Esophagus squamous epithelium (tissue), 5 donors: ENCODE results near the gene SELENOO. TPM values are rescaled to one million over a fixed set of nuclear protein-coding genes. Genes with fewer than 3 reads are reported as not detected.

ENCODE experiments used
- DNase-seq: peaks from one replicate; lab custom pipeline; 2025; lab: John Stamatoyannopoulos, UW
- H3K27ac ChIP-seq, 4 donors: fragments of 200-600 bp; sonication (generic); one replicate each; pipeline ENCODE4 v1.5.1; 2016 to 2019; ENCODE audit warnings: mild to moderate bottlenecking in 1 of 4
- H3K27me3 ChIP-seq, 4 donors: fragments of 200-600 bp; sonication (generic); 1 replicate in 3 of 4; 2 replicates in 1 of 4; pipeline versions ENCODE4 v1.5.1 to v1.6.0; 2017 to 2021; ENCODE audit warnings: antibody characterized with exemption in 1 of 4
- H3K36me3 ChIP-seq, 3 donors: fragments of 200-600 bp; sonication (generic); one replicate each; pipeline ENCODE4 v1.5.1; 2016 to 2019
- H3K4me1 ChIP-seq, 3 donors: fragments of 200-600 bp; sonication (generic); one replicate each; pipeline ENCODE4 v1.5.1; 2017 to 2019
- H3K4me3 ChIP-seq, 4 donors: fragments of 200-600 bp; sonication (generic); 1 replicate in 3 of 4; 2 replicates in 1 of 4; pipeline ENCODE4 v1.5.1; 2016 to 2019; ENCODE audit warnings: mild to moderate bottlenecking in 2 of 4, moderate library complexity in 1 of 4
- H3K9me3 ChIP-seq, 3 donors: fragments of 200-600 bp; sonication (generic); one replicate each; pipeline ENCODE4 v1.5.1; 2016 to 2019
- CTCF ChIP-seq, 6 experiments: fragments of 450-650 bp in 4 of 6; fragments of 200-600 bp in 2 of 6; sonication (generic) in 2 of 6; IDR thresholded peaks; one replicate each; pipeline ENCODE4 v1.5.1; 2016 to 2019; ENCODE audit warnings: antibody characterized with exemption in 6 of 6, mild to moderate bottlenecking in 4 of 6, moderate library complexity in 4 of 6
- POLR2A ChIP-seq, 4 donors: fragments of 450-650 bp; IDR thresholded peaks; one replicate each; pipeline ENCODE4 v1.6.1; 2017; ENCODE audit warnings: antibody characterized with exemption in 4 of 4, mild to moderate bottlenecking in 4 of 4, moderate library complexity in 3 of 4
- WGBS, 2 donors: methylation state at CpG; one replicate each; pipeline ENCODE4 v1.1.5; 2018; 5-methylcytosine and 5-hydroxymethylcytosine counted together
- intact Hi-C: fragments of 100-400 bp; cut with DNase I; formaldehyde crosslinking; loops from one replicate; pipeline ENCODE4 v1.15.0; 2022
- total RNA-seq, 4 donors: library from RNA; depleted of rRNA; stranded (reverse); fragments of >200 nt; gene quantifications; one replicate each; pipeline ENCODE4 v1.1.0, GENCODE V29; 2016
- donor health status: DM: yes; HTN: yes; CAD: no.

SELENOO gene
- total RNA-seq, 4 donors from 2014 or later = 23.9 to 36.3 (median 27.0) TPM

- peaks cover 19 to 36% (median 22%) of the 10 kb centered on the region in 3 donors for H3K4me1 ChIP-seq
- 76% methylated on average over 3 of the region's 8 CpGs; no CpG with 5 or more reads in 1 of the 2 donors for WGBS, 2 donors
- DNase-seq = no peak
These were observed 53.1 kb downstream of the SELENOO start for GRCh38 chr22:50253941-50254340.

GRCh38 chr22:50255099-50255498 is 54.3 kb downstream of the SELENOO start:
- Histone ChIP-seq H3K27ac (no peak overlapping the region), H3K36me3 (no peaks in the 10 kb centered on the region), H3K4me3 (no peak overlapping the region), H3K27me3 (peaks cover 0 to 36% (median 0%) of the 10 kb centered on the region in 4 donors), H3K9me3 (no peaks in the 10 kb centered on the region), H3K4me1 (peaks cover 11 to 29% (median 13%) of the 10 kb centered on the region in 3 donors)
- DNase-seq = no peak
- intact Hi-C loops = no loop called here
- 80 to 100% methylated on average over 4 to 6 of the region's 19 CpGs for WGBS, 2 donors
- no peak for TF ChIP-seq CTCF (IDR thresholded peaks at IDR 0.05)
- no peak for TF ChIP-seq POLR2A (IDR thresholded peaks at IDR 0.05)

More at GRCh38 chr22:50253941-50254340, 53.1 kb downstream of the SELENOO start:
- intact Hi-C loops = no loop called here
- TF ChIP-seq CTCF (IDR thresholded peaks at IDR 0.05) = no peak
- no peak for TF ChIP-seq POLR2A (IDR thresholded peaks at IDR 0.05)
- peaks cover 0 to 24% (median 0%) of the 10 kb centered on the region in 4 donors for H3K27me3 ChIP-seq
- no peak overlapping the region for H3K27ac ChIP-seq
- H3K9me3 ChIP-seq = no peaks in the 10 kb centered on the region
- no peak overlapping the region for H3K4me3 ChIP-seq
- H3K36me3 ChIP-seq = no peaks in the 10 kb centered on the region

- TF ChIP-seq POLR2A (IDR thresholded peaks at IDR 0.05) = no peak
- TF ChIP-seq CTCF (IDR thresholded peaks at IDR 0.05) = no peak
- intact Hi-C loops = no loop called here
- Histone ChIP-seq H3K27me3 (peaks cover 0 to 41% (median 0%) of the 10 kb centered on the region in 4 donors), H3K27ac (no peak overlapping the region), H3K4me3 (no peak overlapping the region), H3K9me3 (no peaks in the 10 kb centered on the region), H3K36me3 (no peaks in the 10 kb centered on the region), H3K4me1 (peaks cover 10 to 29% (median 10%) of the 10 kb centered on the region in 3 donors)
- WGBS, 2 donors = 73% methylated on average over 3 of the region's 17 CpGs; no CpG with 5 or more reads in 1 of the 2 donors
- no peak for DNase-seq
These were observed 54.8 kb downstream of the SELENOO start for GRCh38 chr22:50255607-50256006.

- Histone ChIP-seq H3K4me3 (no peak overlapping the region), H3K27ac (no peak overlapping the region), H3K36me3 (no peaks in the 10 kb centered on the region), H3K9me3 (no peaks in the 10 kb centered on the region), H3K27me3 (peaks cover 0 to 48% (median 0%) of the 10 kb centered on the region in 4 donors), H3K4me1 (peaks cover 10 to 27% (median 11%) of the 10 kb centered on the region in 3 donors)
- intact Hi-C loops = no loop called here
- TF ChIP-seq CTCF (IDR thresholded peaks at IDR 0.05) (no peak), POLR2A (IDR thresholded peaks at IDR 0.05) (no peak)
- 70% methylated on average over 6 of the region's 12 CpGs; no CpG with 5 or more reads in 1 of the 2 donors for WGBS, 2 donors
- DNase-seq = no peak
These were observed 55.5 kb downstream of the SELENOO start for GRCh38 chr22:50256258-50256862.

- Histone ChIP-seq H3K36me3 (no peaks in the 10 kb centered on the region), H3K27ac (no peak overlapping the region), H3K9me3 (no peaks in the 10 kb centered on the region), H3K4me3 (no peak overlapping the region), H3K27me3 (peaks cover 0 to 55% (median 0%) of the 10 kb centered on the region in 4 donors), H3K4me1 (peaks cover 9 to 27% (median 14%) of the 10 kb centered on the region in 3 donors)
- intact Hi-C loops = no loop called here
- no peak for TF ChIP-seq POLR2A (IDR thresholded peaks at IDR 0.05)
- no peak for TF ChIP-seq CTCF (IDR thresholded peaks at IDR 0.05)
- 41% methylated on average over 3 of the region's 16 CpGs; no CpG with 5 or more reads in 1 of the 2 donors for WGBS, 2 donors
- DNase-seq = no peak
These were observed 56.2 kb downstream of the SELENOO start for GRCh38 chr22:50257041-50257440.
